Kidney (tissue), 14 donors: Measurements from ENCODE around the gene RIMBP2. TPM values are rescaled to one million over a fixed set of nuclear protein-coding genes. Genes with fewer than 3 reads are reported as not detected.

Source experiments
- DNase-seq, 5 donors: peaks; one replicate each; pipeline ENCODE4 v3.0.0-alpha.2; 2013 to 2020
- FAIRE-seq: peaks from 2 replicates; lab custom pipeline; 2012; peaks lifted over from hg19 to GRCh38; lab: Jason Lieb, UNC
- H3K27ac ChIP-seq, 2 donors: one replicate each; pipeline ENCODE4 v1.7.0; 2013; ENCODE audit warnings: low read depth in 2 of 2, low read length in 2 of 2, inconsistent platforms in 1 of 2
- H3K27me3 ChIP-seq: one replicate; pipeline ENCODE4 v1.7.1; 2013; ENCODE audit warnings: low read length, inconsistent platforms; ENCODE audit not compliant: control insufficient read depth, insufficient read depth
- H3K36me3 ChIP-seq, 3 donors: one replicate each; pipeline versions ENCODE4 v1.7.0 to v1.7.1; 2013; ENCODE audit warnings: low read length in 3 of 3, control low read depth in 1 of 3, inconsistent platforms in 1 of 3; ENCODE audit not compliant: insufficient read depth in 3 of 3, control insufficient read depth in 2 of 3
- H3K4me1 ChIP-seq, 3 donors: one replicate each; pipeline versions ENCODE4 v1.7.0 to v1.7.1; 2013; ENCODE audit warnings: low read length in 3 of 3, inconsistent platforms in 1 of 3, low read depth in 1 of 3; ENCODE audit not compliant: control insufficient read depth in 2 of 3, insufficient read depth in 2 of 3
- H3K4me3 ChIP-seq, 3 donors: one replicate each; pipeline versions ENCODE4 v1.7.0 to v1.8.1; 2013; ENCODE audit warnings: low read length in 3 of 3, control low read depth in 1 of 3, inconsistent platforms in 1 of 3
- H3K9ac ChIP-seq, 3 donors: one replicate each; pipeline versions ENCODE4 v1.7.0 to v1.7.1; 2013; ENCODE audit warnings: low read length in 3 of 3, control low read depth in 1 of 3, inconsistent platforms in 1 of 3
- H3K9me3 ChIP-seq, 3 donors: one replicate each; pipeline versions ENCODE4 v1.7.0 to v1.7.1; 2013; ENCODE audit warnings: low read length in 3 of 3, control low read depth in 1 of 3, inconsistent platforms in 1 of 3; ENCODE audit not compliant: control insufficient read depth in 2 of 3, insufficient read depth in 1 of 3
- CTCF ChIP-seq: IDR thresholded peaks from 3 replicates; pipeline ENCODE4 v1.5.1; 2012; ENCODE audit warnings: mild to moderate bottlenecking, moderate library complexity, borderline replicate concordance; ENCODE audit not compliant: insufficient read depth; ENCODE audit errors: extremely low read depth
- intact Hi-C: fragments of 100-400 bp; cut with DNase I; formaldehyde crosslinking; loops from one replicate; pipeline ENCODE4 v1.11.1; 2022
- polyA plus RNA-seq: library from polyadenylated mRNA; stranded (reverse); fragments of 350-450 nt; fragmentation: Illumina TruSeq; extraction: RNeasy Lipid Tissue Mini Kit (QIAGEN cat#74804); gene quantifications from one replicate; pipeline ENCODE4 v1.2.3, GENCODE V29; 2014; ENCODE audit warnings: low read depth, low replicate concordance; ENCODE audit not compliant: insufficient read depth
- total RNA-seq: library from RNA; stranded (reverse); fragmentation: NEBNext Ultra II Directional; extraction: Animal tissue kit (Norgen Biotek cat#: 25700); gene quantifications from one replicate; pipeline ENCODE4 v1.2.1, GENCODE V29; 2021
- donor health status: control.
- donor health status: control.
- donor health status: control.
- donor health status: control.
- donor health status: control.
- donor health status: DM: yes; HTN: yes; CAD: no.
- donor health status: Normal renal cell carcinoma (clear cell type).

The RIMBP2 gene
- total and polyA plus RNA-seq, 2 donors from 2014 or later = 2.8 to 51.7 TPM

- no peak overlapping the region for H3K4me3 ChIP-seq
- no peaks in the 10 kb centered on the region for H3K27me3 ChIP-seq
- FAIRE-seq (no peak), DNase-seq (peak in 1 of 5 donors; percentile 31)
- intact Hi-C loops = no loop called here
- H3K27ac ChIP-seq = no peak overlapping the region
- peaks cover 0 to 2% (median 0%) of the 10 kb centered on the region in 3 donors for H3K9me3 ChIP-seq
- no peak overlapping the region for H3K9ac ChIP-seq
- H3K4me1 ChIP-seq = no peaks in the 10 kb centered on the region
- no peaks in the 10 kb centered on the region for H3K36me3 ChIP-seq
- TF ChIP-seq CTCF = no peak
Measured at GRCh38 chr12:130661486-130662255, 54.4 kb downstream of the RIMBP2 start.

GRCh38 chr12:130661059-130661458, 55.0 kb downstream of the RIMBP2 start:
- Histone ChIP-seq H3K27me3 (no peaks in the 10 kb centered on the region), H3K36me3 (no peaks in the 10 kb centered on the region), H3K27ac (no peak overlapping the region), H3K4me3 (no peak overlapping the region), H3K9me3 (peaks cover 0 to 2% (median 0%) of the 10 kb centered on the region in 3 donors), H3K4me1 (no peaks in the 10 kb centered on the region), H3K9ac (no peak overlapping the region)
- DNase-seq = no peak
- no peak for TF ChIP-seq CTCF
- intact Hi-C loops = no loop called here
- FAIRE-seq = no peak

- TF ChIP-seq CTCF = no peak
- no peak overlapping the region for H3K27ac ChIP-seq
- DNase-seq = peak in 1 of 5 donors; percentile 40
- H3K27me3 ChIP-seq = no peaks in the 10 kb centered on the region
- intact Hi-C loops = no loop called here
- no peak for FAIRE-seq
- H3K4me3 ChIP-seq = no peak overlapping the region
- no peaks in the 10 kb centered on the region for H3K9me3 ChIP-seq
- H3K9ac ChIP-seq = no peak overlapping the region
- no peaks in the 10 kb centered on the region for H3K36me3 ChIP-seq
- no peaks in the 10 kb centered on the region for H3K4me1 ChIP-seq
Measured at GRCh38 chr12:130658145-130658911, 57.8 kb downstream of the RIMBP2 start.
